Measurements from ENCODE around the gene IRF7.

DNA sequence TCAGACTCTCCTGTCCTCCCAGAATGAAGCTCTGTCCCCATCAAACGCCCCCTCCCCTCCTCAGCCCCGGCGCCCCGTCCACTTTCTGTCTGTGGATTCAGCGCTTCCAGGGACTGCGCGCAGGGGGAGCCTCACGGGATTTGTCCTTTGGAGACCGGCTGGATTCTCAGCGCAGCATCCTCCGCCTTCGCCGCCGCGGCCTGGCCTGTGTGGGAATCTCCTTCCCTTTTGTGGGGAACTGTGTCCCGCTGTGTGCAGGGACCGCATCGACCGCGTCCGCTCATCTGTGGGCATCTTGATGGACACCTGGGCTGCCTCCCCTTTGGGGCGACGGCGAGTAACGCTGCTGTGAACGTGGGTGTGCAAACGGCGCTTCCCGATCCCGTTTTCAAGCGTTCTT is 12.3 kb upstream of the IRF7 start:
- no peak for TF ChIP-seq POLR2AphosphoS5 (IDR thresholded peaks at IDR 0.05; ENCODE audit: low read depth)
- no peak for TF ChIP-seq EZH2 (IDR thresholded peaks at IDR 0.05; ENCODE audit: low read depth, unreplicated experiment)
- TF ChIP-seq, protein P1, sequence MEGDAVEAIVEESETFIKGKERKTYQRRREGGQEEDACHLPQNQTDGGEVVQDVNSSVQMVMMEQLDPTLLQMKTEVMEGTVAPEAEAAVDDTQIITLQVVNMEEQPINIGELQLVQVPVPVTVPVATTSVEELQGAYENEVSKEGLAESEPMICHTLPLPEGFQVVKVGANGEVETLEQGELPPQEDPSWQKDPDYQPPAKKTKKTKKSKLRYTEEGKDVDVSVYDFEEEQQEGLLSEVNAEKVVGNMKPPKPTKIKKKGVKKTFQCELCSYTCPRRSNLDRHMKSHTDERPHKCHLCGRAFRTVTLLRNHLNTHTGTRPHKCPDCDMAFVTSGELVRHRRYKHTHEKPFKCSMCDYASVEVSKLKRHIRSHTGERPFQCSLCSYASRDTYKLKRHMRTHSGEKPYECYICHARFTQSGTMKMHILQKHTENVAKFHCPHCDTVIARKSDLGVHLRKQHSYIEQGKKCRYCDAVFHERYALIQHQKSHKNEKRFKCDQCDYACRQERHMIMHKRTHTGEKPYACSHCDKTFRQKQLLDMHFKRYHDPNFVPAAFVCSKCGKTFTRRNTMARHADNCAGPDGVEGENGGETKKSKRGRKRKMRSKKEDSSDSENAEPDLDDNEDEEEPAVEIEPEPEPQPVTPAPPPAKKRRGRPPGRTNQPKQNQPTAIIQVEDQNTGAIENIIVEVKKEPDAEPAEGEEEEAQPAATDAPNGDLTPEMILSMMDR (conservative IDR thresholded peaks at IDR 0.05; ENCODE audit: low read depth in 2 of 2): no peak
- TF ChIP-seq ZNF114 (CRISPR knock-in tag; IDR thresholded peaks at IDR 0.05): no peak
